HG03139 (cell line): ENCODE measurements around the gene EPB41L4A.

Source experiments
- ATAC-seq: cut with Tn5 transposase; IDR thresholded peaks from one replicate; pipeline ENCODE4 v1.9.1; 2021; ENCODE audit not compliant: unreplicated experiment

Gene EPB41L4A

GRCh38 chr5:112356178-112356956 lies 62.7 kb downstream of the EPB41L4A start:
- ATAC-seq = no peak

GRCh38 chr5:112355058-112355685 lies 63.9 kb downstream of the EPB41L4A start:
- no peak for ATAC-seq

- no peak for ATAC-seq
Measured at GRCh38 chr5:112353678-112354077, 65.4 kb downstream of the EPB41L4A start.

- no peak for ATAC-seq
Measured at GRCh38 chr5:112351225-112351624, 67.9 kb downstream of the EPB41L4A start.

GRCh38 chr5:112350626-112351025 lies 68.5 kb downstream of the EPB41L4A start:
- no peak for ATAC-seq

GRCh38 chr5:112349371-112349770 lies 69.7 kb downstream of the EPB41L4A start:
- ATAC-seq = no peak

GRCh38 chr5:112348915-112349314 lies 70.2 kb downstream of the EPB41L4A start:
- ATAC-seq = no peak

- ATAC-seq = no peak
Measured at GRCh38 chr5:112348387-112348786, 70.7 kb downstream of the EPB41L4A start.

- no peak for ATAC-seq
Measured at GRCh38 chr5:112346411-112347044, 72.5 kb downstream of the EPB41L4A start.

GRCh38 chr5:112344540-112344939 lies 74.5 kb downstream of the EPB41L4A start:
- ATAC-seq = no peak

- ATAC-seq = no peak
Measured at GRCh38 chr5:112342389-112342788, 76.7 kb downstream of the EPB41L4A start.

- ATAC-seq = no peak
Measured at GRCh38 chr5:112339761-112340160, 79.3 kb downstream of the EPB41L4A start.

GRCh38 chr5:112338681-112339337 lies 80.3 kb downstream of the EPB41L4A start:
- ATAC-seq = no peak

- no peak for ATAC-seq
Measured at GRCh38 chr5:112333331-112333781, 85.7 kb downstream of the EPB41L4A start.

- ATAC-seq = no peak
Measured at GRCh38 chr5:112331892-112332291, 87.2 kb downstream of the EPB41L4A start.

- ATAC-seq = peak; percentile 91
Measured at GRCh38 chr5:112329419-112330090, 89.5 kb downstream of the EPB41L4A start.

- no peak for ATAC-seq
Measured at GRCh38 chr5:112323166-112323565, 95.9 kb downstream of the EPB41L4A start.

GRCh38 chr5:112320408-112320807 lies 98.7 kb downstream of the EPB41L4A start:
- no peak for ATAC-seq

- no peak for ATAC-seq
Measured at GRCh38 chr5:112318346-112318745, 100.7 kb downstream of the EPB41L4A start.

- no peak for ATAC-seq
Measured at GRCh38 chr5:112317866-112318265, 101.2 kb downstream of the EPB41L4A start.

GRCh38 chr5:112316731-112317130 lies 102.3 kb downstream of the EPB41L4A start:
- ATAC-seq = no peak
